SH-SY5Y (cell line): ENCODE measurements around the gene TAS2R16.

Experiments
- GATA2 ChIP-seq: IDR thresholded peaks from 2 replicates; pipeline ENCODE4 v1.6.1; 2011; ENCODE audit warnings: mild to moderate bottlenecking, low read depth, low read length
- GATA3 ChIP-seq: IDR thresholded peaks from 2 replicates; pipeline ENCODE4 v1.6.1; 2011; ENCODE audit warnings: low read depth, mild to moderate bottlenecking, low read length, moderate library complexity

DNA sequence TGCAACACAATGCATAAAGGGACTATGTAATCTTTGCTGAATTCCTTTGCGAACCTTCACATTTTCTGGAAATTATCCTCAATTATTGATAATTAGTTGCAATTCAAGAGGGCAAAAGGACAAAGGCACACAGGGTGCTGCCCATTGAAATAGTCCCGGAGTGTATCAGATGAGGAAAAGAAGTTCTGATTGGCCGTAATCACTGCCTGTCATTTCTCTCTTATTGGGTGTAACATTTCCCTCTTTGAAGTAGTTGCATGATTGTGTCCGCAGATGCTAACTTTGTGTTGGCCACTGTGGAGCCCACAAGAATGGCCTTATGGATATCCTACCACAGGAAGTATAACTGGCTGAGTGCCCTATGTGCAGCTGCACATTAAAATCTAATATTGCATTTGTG, 35.1 kb upstream of the TAS2R16 start:
- TF ChIP-seq GATA2 (no peak), GATA3 (no peak)
